CD1c-positive myeloid dendritic cell (primary cell): ENCODE measurements around the gene FHOD3.

ENCODE experiments used
- DNase-seq: peaks from one replicate; pipeline ENCODE4 v3.0.0-alpha.2; 2016; ENCODE audit errors: extremely low spot score

The FHOD3 gene

GRCh38 chr18:36663312-36663711, 365.8 kb downstream of the FHOD3 start:
- DNase-seq, result no peak

- no peak for DNase-seq
These were observed 368.4 kb downstream of the FHOD3 start for GRCh38 chr18:36665952-36666351.

GRCh38 chr18:36667811-36668210, 370.3 kb downstream of the FHOD3 start:
- DNase-seq, result no peak

GRCh38 chr18:36668349-36668748, 370.8 kb downstream of the FHOD3 start:
- DNase-seq, result no peak

GRCh38 chr18:36672437-36673344, 375.2 kb downstream of the FHOD3 start:
- peak; percentile 5 for DNase-seq

GRCh38 chr18:36673452-36673851, 375.9 kb downstream of the FHOD3 start:
- no peak for DNase-seq

- no peak for DNase-seq
These were observed 377.6 kb downstream of the FHOD3 start for GRCh38 chr18:36675076-36675475.

GRCh38 chr18:36675542-36675941, 378.0 kb downstream of the FHOD3 start:
- no peak for DNase-seq

GRCh38 chr18:36676629-36677028, 379.1 kb downstream of the FHOD3 start:
- DNase-seq, result no peak

- DNase-seq, result no peak
These were observed 382.5 kb downstream of the FHOD3 start for GRCh38 chr18:36680042-36680441.

GRCh38 chr18:36685580-36685979, 388.1 kb downstream of the FHOD3 start:
- no peak for DNase-seq

- peak; percentile 29 for DNase-seq
These were observed 390.8 kb downstream of the FHOD3 start for GRCh38 chr18:36688020-36688965.

GRCh38 chr18:36692371-36692770, 394.9 kb downstream of the FHOD3 start:
- DNase-seq, result no peak

- DNase-seq, result no peak
These were observed 395.4 kb downstream of the FHOD3 start for GRCh38 chr18:36692921-36693332.

- DNase-seq, result no peak
These were observed 396.6 kb downstream of the FHOD3 start for GRCh38 chr18:36693931-36694620.

- DNase-seq, result no peak
These were observed 398.3 kb downstream of the FHOD3 start for GRCh38 chr18:36695806-36696205.

- no peak for DNase-seq
These were observed 400.4 kb downstream of the FHOD3 start for GRCh38 chr18:36697905-36698304.

- DNase-seq, result no peak
These were observed 403.4 kb downstream of the FHOD3 start for GRCh38 chr18:36700955-36701354.

- DNase-seq, result no peak
These were observed 405.0 kb downstream of the FHOD3 start for GRCh38 chr18:36702401-36703013.

- no peak for DNase-seq
These were observed 406.6 kb downstream of the FHOD3 start for GRCh38 chr18:36704156-36704555.

GRCh38 chr18:36706134-36706881, 408.8 kb downstream of the FHOD3 start:
- DNase-seq, result no peak
